HCT116 (cell line): ENCODE results near the gene PGS1. TPM values are rescaled to one million over a fixed set of nuclear protein-coding genes. Genes with fewer than 3 reads are reported as not detected.

Experiments
- ATAC-seq: fragments of 200-7000 bp; cut with Tn5 transposase; 2 replicates; pipeline ENCODE4 v1.9.1; 2020; ENCODE audit warnings: mild to moderate bottlenecking, moderate library complexity
- BruUV-seq: library from RNA; stranded (reverse); fragments of 400-500 nt; replicated peaks from 2 replicates; lab custom pipeline; 2021; lab: Mats Ljungman, UMichigan
- CTCF ChIA-PET: fragments of 300-600 bp; sonication (Branson Sonifier 250); formaldehyde crosslinking; loops from one replicate; lab custom pipeline; 2021; ENCODE audit warnings: antibody characterized with exemption; lab: Charles Lee
- POLR2A ChIA-PET: fragments of 300-600, 350-600 bp; sonication (Branson Sonifier 250); formaldehyde crosslinking; loops from one replicate; lab custom pipeline; 2021; ENCODE audit warnings: antibody characterized with exemption; lab: Charles Lee
- RAD21 ChIA-PET, 2 experiments: fragments of 300-600 bp; sonication (Branson Sonifier 250); formaldehyde crosslinking; loops; one replicate each; lab custom pipeline; 2023; ENCODE audit warnings: low total read pairs in 2 of 2; ENCODE audit not compliant: uncharacterized antibody in 2 of 2, unreplicated experiment in 2 of 2, low non-redundant PET in 1 of 2; lab: Charles Lee
- DNase-seq: peaks from one replicate; pipeline ENCODE4 v3.0.0-alpha.2; 2010; ENCODE audit warnings: low read depth, low spot score
- H2AFZ ChIP-seq: fragments of 200-600 bp; shearing (Covaris generic), sonication (generic); 2 replicates; pipeline ENCODE4 v1.6.1; 2017; ENCODE audit warnings: low read depth, mixed run types, mixed read lengths, antibody characterized with exemption, low read length; ENCODE audit not compliant: poor library complexity, severe bottlenecking
- H3K27ac ChIP-seq: 2 replicates; pipeline ENCODE4 v1.5.1; 2012; ENCODE audit warnings: low read depth, low read length
- H3K27me3 ChIP-seq: fragments of 200-600 bp; sonication (generic); 2 replicates; pipeline ENCODE4 v1.6.1; 2016; ENCODE audit warnings: mixed run types, low read length, mixed read lengths; ENCODE audit not compliant: insufficient read depth
- H3K36me3 ChIP-seq, 2 experiments: fragments of 200-500 bp in 1 of 2; fragments of 200-600 bp in 1 of 2; sonication (Bioruptor generic) in 1 of 2; sonication (generic) in 1 of 2; 2 replicates each; pipeline versions ENCODE4 v1.5.1 to v1.6.1; 2014 to 2016; ENCODE audit warnings: low read length in 2 of 2, inconsistent platforms in 1 of 2, mixed read lengths in 1 of 2, mixed run types in 1 of 2; ENCODE audit not compliant: insufficient read depth in 2 of 2, control insufficient read depth in 1 of 2
- H3K4me1 ChIP-seq, 2 experiments: fragments of 200-600 bp in 1 of 2; sonication (generic) in 1 of 2; 2 replicates each; pipeline versions ENCODE4 v1.5.1 to v1.6.1; 2012 to 2017; ENCODE audit warnings: low read length in 2 of 2, inconsistent platforms in 1 of 2, mild to moderate bottlenecking in 1 of 2, mixed read lengths in 1 of 2, mixed run types in 1 of 2, moderate library complexity in 1 of 2; ENCODE audit not compliant: insufficient read depth in 2 of 2, control insufficient read depth in 1 of 2
- H3K4me2 ChIP-seq: fragments of 200-600 bp; sonication (generic); 2 replicates; pipeline ENCODE4 v1.6.1; 2017; ENCODE audit warnings: mixed run types, low read length, mixed read lengths
- H3K4me3 ChIP-seq, 2 experiments: fragments of 200-600 bp in 1 of 2; sonication (generic) in 1 of 2; replicated peaks in 1 of 2; 2 replicates each; pipeline ENCODE4 v1.5.1; 2011 to 2016; ENCODE audit warnings: low read length in 2 of 2, control low read depth in 1 of 2, low read depth in 1 of 2, mild to moderate bottlenecking in 1 of 2, mixed read lengths in 1 of 2, mixed run types in 1 of 2
- H3K79me2 ChIP-seq: fragments of 200-600 bp; sonication (generic); 2 replicates; pipeline ENCODE4 v1.6.1; 2017; ENCODE audit warnings: mild to moderate bottlenecking, mixed run types, low read length, moderate library complexity, mixed read lengths; ENCODE audit not compliant: insufficient read depth
- H3K9ac ChIP-seq: fragments of 200-600 bp; sonication (generic); 2 replicates; pipeline ENCODE4 v1.6.1; 2016; ENCODE audit warnings: low read length, mixed read lengths
- H3K9me2 ChIP-seq: fragments of 200-600 bp; sonication (generic), shearing (Covaris generic); 2 replicates; pipeline ENCODE4 v1.6.1; 2017; ENCODE audit warnings: mixed run types, mild to moderate bottlenecking, moderate library complexity; ENCODE audit not compliant: insufficient read depth
- H3K9me3 ChIP-seq, 2 experiments: fragments of 200-500 bp in 1 of 2; fragments of 200-600 bp in 1 of 2; sonication (Bioruptor generic) in 1 of 2; sonication (generic) in 1 of 2; 2 replicates each; pipeline ENCODE4 v1.6.1; 2014 to 2017; ENCODE audit warnings: low read length in 2 of 2, mixed read lengths in 2 of 2, inconsistent platforms in 1 of 2, low read depth in 1 of 2, mild to moderate bottlenecking in 1 of 2, mixed run types in 1 of 2, moderate library complexity in 1 of 2; ENCODE audit not compliant: control insufficient read depth in 1 of 2, insufficient read depth in 1 of 2
- H4K20me1 ChIP-seq: fragments of 200-600 bp; sonication (generic), shearing (Covaris generic); 2 replicates; pipeline ENCODE4 v1.6.1; 2017; ENCODE audit warnings: mixed run types, mild to moderate bottlenecking, moderate library complexity; ENCODE audit not compliant: insufficient read depth
- ATF3 ChIP-seq: IDR thresholded peaks from 2 replicates; pipeline ENCODE4 v1.6.1; 2012
- CBX3 ChIP-seq: IDR thresholded peaks from 2 replicates; pipeline ENCODE4 v1.6.1; 2012; ENCODE audit warnings: low read depth
- CEBPB ChIP-seq: IDR thresholded peaks from 2 replicates; pipeline ENCODE4 v1.6.1; 2012; ENCODE audit warnings: low read depth
- CTCF ChIP-seq, 3 experiments: fragments of 200-600 bp in 1 of 3; sonication (generic) in 1 of 3; IDR thresholded peaks in 2 of 3; conservative IDR thresholded peaks in 1 of 3; 2 replicates each; pipeline ENCODE4 v1.5.1; 2012 to 2017; ENCODE audit warnings: low read depth in 2 of 3, low read length in 2 of 3, antibody characterized with exemption in 1 of 3, borderline replicate concordance in 1 of 3, control low read depth in 1 of 3, mild to moderate bottlenecking in 1 of 3, mixed read lengths in 1 of 3, mixed run types in 1 of 3, moderate library complexity in 1 of 3; ENCODE audit not compliant: insufficient read depth in 1 of 3
- ELF1 ChIP-seq: IDR thresholded peaks from 2 replicates; pipeline ENCODE4 v1.6.1; 2012; ENCODE audit warnings: low read depth, borderline replicate concordance
- EZH2phosphoT487 ChIP-seq: fragments of 200-600 bp; IDR thresholded peaks from 2 replicates; pipeline ENCODE4 v1.6.1; 2018; ENCODE audit warnings: antibody characterized with exemption, borderline replicate concordance
- FOSL1 ChIP-seq: IDR thresholded peaks from 2 replicates; pipeline ENCODE4 v1.6.1; 2012; ENCODE audit warnings: low read depth
- JUND ChIP-seq: IDR thresholded peaks from 2 replicates; pipeline ENCODE4 v1.6.1; 2012
- MAX ChIP-seq: IDR thresholded peaks from 2 replicates; pipeline ENCODE4 v1.6.1; 2012
- RAD21 ChIP-seq: IDR thresholded peaks from 2 replicates; pipeline ENCODE4 v1.6.1; 2012; ENCODE audit warnings: low read depth, mild to moderate bottlenecking
- REST ChIP-seq: IDR thresholded peaks from 2 replicates; pipeline ENCODE4 v1.6.1; 2012; ENCODE audit warnings: low read depth
- SIN3A ChIP-seq: IDR thresholded peaks from 2 replicates; pipeline ENCODE4 v1.6.1; 2012; ENCODE audit warnings: low read depth
- SRF ChIP-seq: IDR thresholded peaks from 2 replicates; pipeline ENCODE4 v1.6.1; 2012; ENCODE audit warnings: low read depth
- YY1 ChIP-seq: IDR thresholded peaks from 2 replicates; pipeline ENCODE4 v1.6.1; 2011; ENCODE audit warnings: low read length, low read depth, moderate library complexity, mild to moderate bottlenecking; ENCODE audit not compliant: insufficient replicate concordance; ENCODE audit errors: extremely low read depth
- ZBTB33 ChIP-seq: IDR thresholded peaks from 2 replicates; pipeline ENCODE4 v1.6.1; 2011; ENCODE audit warnings: mild to moderate bottlenecking, low read length, moderate library complexity; ENCODE audit not compliant: insufficient replicate concordance; ENCODE audit errors: extremely low read depth
- intact Hi-C: fragments of 100-400 bp; cut with micrococcal nuclease; formaldehyde crosslinking; loops from 2 replicates; pipeline ENCODE4 v1.10.0; 2022
- total RNA-seq: library from RNA; stranded (reverse); gene quantifications from one replicate; pipeline ENCODE4 v1.2.1, GENCODE V29; 2021; ENCODE audit not compliant: unreplicated experiment

Gene PGS1
- total RNA-seq, 1 experiment from 2014 or later, result 44.4 TPM

- Histone ChIP-seq H3K9me3 (no peaks in the 10 kb centered on the region), H3K27ac (no peak overlapping the region), H3K9ac (no peak overlapping the region), H3K27me3 (no peaks in the 10 kb centered on the region), H3K4me3 (no peak overlapping the region), H3K9me2 (no peaks in the 10 kb centered on the region), H4K20me1 (no peaks in the 10 kb centered on the region), H2AFZ (no peak overlapping the region), H3K79me2 (no peaks in the 10 kb centered on the region), H3K36me3 (no peaks in the 10 kb centered on the region), H3K4me2 (no peak overlapping the region), H3K4me1 (peaks cover 41 to 76% of the 10 kb centered on the region in 2 experiments)
- POLR2A ChIA-PET, result no interaction called here
- no TSS peak for BruUV-seq
- TF ChIP-seq MAX (no peak), EZH2phosphoT487 (no peak), CTCF (IDR thresholded peaks at IDR 0.05 in 2 of 3, conservative IDR thresholded peaks at IDR 0.05 in 1 of 3; ENCODE audit: borderline replicate concordance in 1 of 3, insufficient read depth in 1 of 3, low read depth in 2 of 3, low read length in 2 of 3) (peak in 2 of 3 experiments; percentile 38 to 65; a peak in 3 of 6 replicates), SIN3A (no peak), RAD21 (no peak; the same call in 1 of the 2 replicates), FOSL1 (no peak), JUND (no peak), ELF1 (no peak), SRF (no peak), REST (no peak), ZBTB33 (no peak), ATF3 (no peak), YY1 (no peak), CEBPB (no peak), CBX3 (peak; percentile 37)
- ATAC-seq (no peak), DNase-seq (no peak)
- RAD21 ChIA-PET, result interaction anchor here in 1 of 2 experiments (0.6 kb wide), 1 partner anchor 19 kb away, joined by 3 read pairs; no protein-coding TSS in a partner anchor
- intact Hi-C loops, result no loop called here
- CTCF ChIA-PET, result interaction anchor here (0.6 to 1.9 kb wide), 5 partner anchors 9 to 1486 kb away, joined by 3 to 8 read pairs (median 4); no protein-coding TSS in a partner anchor
Observed at GRCh38 chr17:78349891-78350642, 28.4 kb upstream of the PGS1 start.
